GM21526 (cell line): ENCODE measurements around the gene EMP1.
A peak's percentile ranks its signal among the peaks of the same experiment; 100 is the strongest.

ENCODE experiments used
- ATAC-seq: cut with Tn5 transposase; IDR thresholded peaks from one replicate; pipeline ENCODE4 v1.9.1; 2021; ENCODE audit warnings: moderate library complexity; ENCODE audit not compliant: unreplicated experiment, low FRiP score

The EMP1 gene, protein sequence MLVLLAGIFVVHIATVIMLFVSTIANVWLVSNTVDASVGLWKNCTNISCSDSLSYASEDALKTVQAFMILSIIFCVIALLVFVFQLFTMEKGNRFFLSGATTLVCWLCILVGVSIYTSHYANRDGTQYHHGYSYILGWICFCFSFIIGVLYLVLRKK

DNA sequence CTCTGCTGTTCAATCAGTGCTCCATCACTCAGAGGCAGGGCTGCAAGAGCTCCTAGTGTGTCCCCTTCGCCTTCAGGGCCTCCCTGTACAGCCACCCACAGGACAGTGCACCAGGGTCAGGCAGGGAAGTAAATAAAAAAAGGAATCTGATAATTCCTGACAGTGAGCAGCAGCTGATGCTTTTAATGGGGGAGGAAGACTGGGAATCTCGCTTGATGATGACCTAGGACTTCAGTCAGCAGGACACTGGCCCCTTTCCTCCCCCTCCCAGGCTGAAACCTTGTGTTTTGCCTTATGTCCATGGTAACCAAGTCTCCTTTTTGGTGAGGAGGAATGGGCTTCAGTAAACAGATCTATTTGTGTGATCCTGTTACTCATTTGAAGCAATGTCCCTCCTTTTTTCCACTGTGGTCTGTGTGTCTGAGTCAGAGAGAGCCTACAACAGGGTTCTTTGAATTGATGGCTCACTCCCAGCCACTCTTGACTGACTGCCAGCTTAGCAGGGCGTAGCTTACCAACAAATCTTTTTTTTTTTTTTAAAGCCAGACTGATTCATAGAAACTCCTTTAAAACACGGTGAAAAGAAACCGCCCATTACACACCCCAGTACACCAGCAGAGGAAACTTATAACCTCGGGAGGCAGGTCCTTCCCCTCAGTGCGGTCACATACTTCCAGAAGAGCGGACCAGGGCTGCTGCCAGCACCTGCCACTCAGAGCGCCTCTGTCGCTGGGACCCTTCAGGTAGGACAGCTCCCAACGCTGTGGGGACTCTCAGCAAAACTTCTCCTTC, at the start of gene EMP1:
Gene EMP1, plus strand, starts transcription at position 597 of the 792 bp plus-strand sequence. CDS start 14,785 bp downstream, outside the sequence.
- no peak for ATAC-seq

DNA sequence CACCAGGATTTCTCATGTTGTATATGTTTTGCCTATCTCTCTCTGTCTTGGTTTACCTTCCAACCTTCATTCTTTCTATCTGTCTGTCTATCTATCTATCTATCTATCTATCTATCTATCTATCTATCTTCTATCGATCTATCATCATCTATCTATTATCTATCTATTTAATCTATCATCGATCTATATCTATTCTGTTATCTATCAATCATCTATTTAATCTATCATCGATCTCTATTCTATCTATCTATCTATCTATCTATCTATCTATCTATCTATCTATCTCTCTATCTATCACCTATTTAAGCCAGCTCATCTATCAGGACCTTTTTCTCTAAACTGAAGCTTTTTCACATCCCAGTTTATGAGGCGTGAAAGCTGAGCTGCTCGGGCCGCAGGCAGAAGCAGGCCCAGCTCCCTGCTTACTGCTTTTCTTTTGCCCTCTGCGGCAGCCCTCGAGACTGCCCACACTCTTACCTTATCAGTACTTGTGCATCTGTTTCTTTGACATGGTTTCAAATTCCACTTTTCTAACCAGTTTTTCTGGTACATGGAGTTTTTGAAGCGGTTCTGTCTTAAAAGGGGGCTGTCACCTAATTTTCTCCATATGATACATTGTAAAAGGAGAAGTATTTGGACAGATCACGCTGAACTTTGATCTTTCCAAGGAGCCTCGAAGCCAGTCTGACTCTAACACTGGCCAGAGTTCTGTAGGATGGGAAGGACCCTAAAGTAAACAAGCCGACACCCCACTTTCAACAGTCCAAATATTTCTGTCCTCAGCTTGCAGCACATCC, 48.6 kb upstream of the EMP1 start:
- no peak for ATAC-seq

DNA sequence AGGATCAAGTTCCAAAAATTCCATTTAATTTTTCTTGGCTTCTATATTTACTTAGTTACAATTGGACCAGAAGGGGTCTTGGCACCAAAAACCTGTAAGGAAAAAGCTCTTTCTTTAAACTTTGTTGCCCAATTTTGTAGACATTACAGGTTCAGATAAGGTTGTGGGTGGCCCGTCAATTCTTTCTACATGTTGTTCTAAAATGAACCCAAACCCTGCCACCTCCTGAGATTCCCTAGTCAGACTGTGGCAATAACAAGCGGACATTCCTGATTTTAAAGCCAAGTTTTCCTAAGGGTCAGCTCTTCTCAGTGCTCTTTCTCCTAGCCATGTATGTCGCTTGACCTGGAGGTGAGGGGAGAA, 48.1 kb upstream of the EMP1 start:
- ATAC-seq = no peak

DNA sequence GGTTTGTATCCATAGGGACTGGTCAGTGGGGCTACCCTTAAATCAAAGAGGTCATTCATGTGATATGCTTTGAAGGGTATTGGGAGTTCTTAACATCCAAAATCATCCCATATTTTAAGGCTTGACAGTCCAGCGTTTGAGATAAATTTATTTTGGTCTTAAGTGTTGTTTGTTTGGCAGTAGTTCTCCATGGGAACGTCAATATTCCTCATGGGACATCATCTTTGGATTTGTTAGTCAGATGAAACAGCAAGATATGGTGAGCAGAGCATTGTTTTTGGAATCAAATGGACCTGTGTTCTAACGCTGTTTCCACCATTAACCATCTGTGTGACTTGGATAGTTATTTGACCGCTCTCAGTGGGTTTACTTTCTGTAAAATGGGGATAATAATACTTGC, 47.1 kb upstream of the EMP1 start:
- no peak for ATAC-seq

DNA sequence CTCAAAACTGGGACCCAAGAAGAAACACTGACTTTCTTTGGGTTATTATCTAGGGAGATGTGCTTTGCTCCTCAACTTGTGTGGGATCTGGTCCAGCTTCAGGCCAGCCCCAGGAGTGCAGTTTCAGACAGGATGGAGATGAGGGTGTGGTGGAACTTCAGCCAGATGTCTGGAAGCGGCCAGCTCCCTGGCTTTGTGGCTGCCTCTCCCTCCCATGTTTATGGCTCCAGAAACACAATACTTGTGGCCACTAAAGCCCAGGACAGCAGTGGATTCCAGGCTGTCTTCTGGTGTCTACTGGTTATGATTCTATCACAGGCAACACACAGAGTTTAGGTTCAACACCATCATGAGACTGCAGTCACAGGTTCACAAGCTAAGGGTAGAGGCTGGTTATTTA, 44.2 kb upstream of the EMP1 start:
- no peak for ATAC-seq

DNA sequence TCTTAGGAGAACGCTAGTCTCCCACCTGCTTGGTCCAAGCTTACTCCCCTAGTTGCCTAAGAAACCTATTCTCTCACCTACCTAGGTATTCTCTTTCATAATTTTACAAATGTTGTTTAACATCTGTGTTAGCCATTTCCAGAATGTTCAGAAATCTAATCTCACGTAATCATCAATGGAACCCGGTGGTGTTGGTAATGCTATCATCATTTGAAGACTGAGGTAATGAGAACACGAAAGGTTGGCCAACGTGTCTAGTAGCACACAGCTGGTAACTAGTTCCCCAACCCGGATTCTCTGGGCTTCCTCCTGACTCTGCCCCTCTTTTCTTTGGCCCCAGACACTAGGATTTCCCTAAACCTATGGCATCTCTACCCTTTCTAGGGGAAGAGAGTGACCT, 43.8 kb upstream of the EMP1 start:
- ATAC-seq = no peak

DNA sequence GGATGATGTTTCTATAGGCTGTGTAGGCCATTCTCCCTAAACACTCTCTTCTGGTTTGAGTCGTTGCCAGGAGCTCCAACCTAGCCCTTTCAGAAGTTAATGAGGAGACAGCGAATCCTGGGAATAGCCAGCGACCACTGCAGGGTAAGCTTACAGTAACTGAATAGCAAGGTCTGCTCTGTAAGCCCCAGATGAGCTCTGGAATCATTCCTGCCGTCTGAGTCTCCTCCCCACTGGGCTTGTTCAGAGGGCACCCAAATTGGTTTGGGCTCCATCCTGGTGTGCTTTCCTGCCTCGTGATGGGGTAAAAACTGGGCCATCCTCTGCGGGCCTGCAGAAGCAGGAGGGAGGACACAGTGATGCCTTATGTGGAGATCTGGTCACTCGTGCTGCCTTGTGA, 43.3 kb upstream of the EMP1 start:
- ATAC-seq = no peak

DNA sequence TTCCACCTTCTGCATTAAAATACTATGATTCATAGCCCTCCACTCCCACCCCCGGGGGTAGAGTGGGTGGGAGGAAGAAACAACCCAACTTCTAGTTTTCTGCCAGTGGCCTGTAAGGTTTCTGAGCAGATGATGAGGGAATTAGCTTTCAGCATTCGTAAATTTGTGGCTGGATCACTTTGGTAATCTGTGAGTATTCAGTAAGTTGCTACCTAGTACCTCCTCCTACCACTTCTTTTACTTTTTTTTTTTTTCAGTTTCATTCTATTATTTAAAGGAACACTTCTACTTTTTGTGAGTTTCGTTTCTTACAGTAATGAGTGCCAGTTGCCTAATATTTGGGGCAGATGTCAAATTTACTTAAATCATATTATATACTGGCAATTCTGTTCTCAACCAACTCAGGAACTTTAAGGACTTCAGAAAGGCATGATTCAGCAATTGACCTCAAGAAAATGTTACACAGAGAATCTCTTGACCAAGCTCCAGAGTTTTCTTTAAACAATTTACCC, 42.4 kb upstream of the EMP1 start:
- peak; percentile 66 for ATAC-seq

DNA sequence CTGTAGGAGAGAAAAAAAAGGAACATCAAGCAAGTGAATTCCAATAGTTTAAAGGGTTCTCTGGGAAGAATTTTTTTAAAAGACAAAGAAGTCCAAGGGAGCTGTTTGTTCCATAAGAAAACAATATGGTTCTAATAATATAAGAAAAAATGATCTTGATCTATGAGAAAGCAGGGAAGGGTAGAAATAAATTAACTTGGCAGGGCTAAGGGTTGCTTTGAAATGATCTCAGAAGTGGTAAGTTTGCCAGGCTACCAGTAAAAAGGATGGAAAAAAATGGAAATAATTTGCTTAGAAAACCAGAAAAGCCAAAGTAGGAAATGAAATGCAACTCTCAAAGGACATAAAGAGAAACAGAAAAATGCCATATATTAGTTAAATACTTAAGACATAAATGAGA, 41.7 kb upstream of the EMP1 start:
- no peak for ATAC-seq

DNA sequence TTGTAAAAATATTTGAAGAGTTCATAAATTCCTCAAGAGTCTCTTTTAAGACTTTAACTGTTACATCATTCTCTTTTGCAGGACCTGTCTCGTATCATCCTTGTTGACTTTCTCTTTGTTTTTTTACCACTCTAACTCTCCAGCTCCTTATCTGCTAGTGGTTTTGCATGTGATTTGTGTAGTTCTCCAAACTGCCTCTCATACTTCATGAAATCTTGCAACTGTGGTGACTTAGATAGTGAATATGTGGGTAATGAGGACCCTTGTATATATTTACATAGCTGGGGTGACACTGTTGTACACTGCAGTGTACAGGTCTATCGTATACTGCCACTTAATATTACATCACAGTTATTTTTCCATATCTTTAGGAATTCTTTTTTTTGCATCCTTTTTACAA, 40.2 kb upstream of the EMP1 start:
- ATAC-seq = no peak

DNA sequence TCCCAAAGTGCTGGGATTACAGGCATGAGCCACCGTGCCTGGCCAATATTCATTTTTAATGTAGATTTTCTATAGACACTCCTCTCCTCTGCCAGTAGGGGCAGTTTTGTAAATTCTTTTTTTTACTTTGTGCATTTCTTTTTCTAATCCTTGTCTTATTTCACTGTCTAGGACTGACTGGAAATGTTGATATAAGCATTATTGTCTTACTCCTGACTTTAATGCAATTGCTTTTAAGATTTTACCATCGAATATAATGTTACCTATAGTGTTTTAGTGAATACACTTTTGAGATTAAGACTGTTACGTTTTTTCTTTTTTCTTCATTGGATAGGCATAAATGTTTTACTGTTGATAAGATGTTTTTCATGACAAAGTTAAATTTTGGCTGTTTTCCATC, 35.4 kb upstream of the EMP1 start:
- ATAC-seq = no peak

DNA sequence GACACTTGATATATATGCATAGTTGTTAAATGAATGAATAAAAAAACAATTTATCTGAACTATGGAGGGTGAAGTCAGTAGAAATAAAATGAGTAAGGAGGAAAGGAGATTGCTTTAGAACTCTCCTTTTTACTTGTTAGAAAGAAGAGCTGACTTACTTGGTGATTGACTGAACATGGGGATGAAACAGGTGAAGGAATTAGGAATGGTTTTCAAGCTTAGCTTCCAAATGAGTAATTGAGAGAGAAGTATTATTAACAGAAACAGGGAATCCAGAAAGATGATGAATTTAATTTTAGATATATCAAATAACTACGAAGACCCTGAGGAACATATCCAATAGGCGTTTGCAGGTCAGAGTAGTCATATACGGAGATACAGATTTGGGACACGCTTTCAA, 33.6 kb upstream of the EMP1 start:
- no peak for ATAC-seq

DNA sequence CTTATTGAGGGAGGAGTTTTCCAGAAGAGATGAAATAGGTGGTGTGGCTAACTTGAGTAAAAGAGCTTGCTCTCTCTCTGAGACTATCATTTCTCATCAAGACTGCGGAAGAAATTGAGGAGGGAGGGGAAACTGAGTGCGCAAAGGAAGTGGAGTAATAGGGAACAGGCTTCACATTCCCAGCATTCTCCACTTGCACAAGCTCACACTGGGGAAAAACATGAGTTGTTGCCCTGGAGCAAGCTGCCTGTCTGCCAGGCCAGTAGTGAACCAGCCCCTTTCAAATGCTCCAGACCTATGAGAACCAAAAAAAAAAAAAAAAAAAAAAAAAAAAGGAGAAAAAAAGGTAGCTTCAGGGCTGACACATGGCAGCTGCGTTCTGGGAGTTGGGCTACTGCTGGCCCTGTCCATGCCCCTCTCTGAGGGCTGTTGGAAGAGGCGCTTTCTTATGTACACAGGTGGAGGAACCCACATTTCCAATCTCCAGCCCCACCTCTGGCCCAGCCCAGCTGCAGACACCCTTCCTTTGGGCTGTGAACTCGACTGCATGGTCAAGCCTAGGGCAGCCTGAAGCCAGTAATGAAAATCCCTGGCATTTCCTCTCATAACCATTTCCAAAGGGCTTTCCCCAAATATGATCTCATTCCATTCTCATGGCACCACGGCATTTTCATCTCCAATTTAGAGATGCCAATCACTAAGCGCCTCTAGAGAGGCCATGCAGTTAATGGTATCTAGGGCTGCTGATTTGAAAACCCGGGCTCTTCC, 32.5 kb upstream of the EMP1 start:
- ATAC-seq = no peak

DNA sequence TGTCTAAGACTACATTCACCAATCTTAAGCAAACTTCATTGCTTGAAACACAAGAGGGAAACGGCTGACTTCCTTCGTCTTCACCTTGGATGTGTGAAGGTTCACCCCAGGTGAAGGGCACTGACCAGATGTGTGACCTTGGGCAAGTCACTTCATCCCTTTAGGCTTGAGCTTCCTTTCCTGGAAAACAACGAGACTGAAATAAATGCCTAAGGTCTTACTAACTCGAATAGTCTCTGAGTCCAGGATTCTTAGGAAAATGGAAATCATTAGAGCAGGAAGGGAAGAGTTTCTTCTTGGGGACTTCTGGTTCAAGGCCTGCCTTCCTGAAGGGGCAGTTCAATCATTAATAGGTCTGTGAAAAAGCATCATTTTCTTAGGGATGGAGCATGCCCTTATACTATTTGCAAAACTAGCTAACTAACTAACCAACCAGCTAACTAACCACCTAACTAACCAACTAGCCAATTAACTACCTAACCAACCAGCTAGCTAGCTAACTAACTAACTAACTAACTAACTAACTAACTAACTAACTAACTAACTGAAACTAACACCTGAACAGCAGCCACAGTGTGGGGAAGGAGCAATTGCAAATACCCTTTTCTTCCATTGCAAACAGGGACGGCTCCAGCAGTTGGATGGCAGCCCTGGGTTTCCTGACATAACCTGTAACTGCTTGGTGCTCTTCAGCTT, 31.5 kb upstream of the EMP1 start:
- ATAC-seq = no peak

DNA sequence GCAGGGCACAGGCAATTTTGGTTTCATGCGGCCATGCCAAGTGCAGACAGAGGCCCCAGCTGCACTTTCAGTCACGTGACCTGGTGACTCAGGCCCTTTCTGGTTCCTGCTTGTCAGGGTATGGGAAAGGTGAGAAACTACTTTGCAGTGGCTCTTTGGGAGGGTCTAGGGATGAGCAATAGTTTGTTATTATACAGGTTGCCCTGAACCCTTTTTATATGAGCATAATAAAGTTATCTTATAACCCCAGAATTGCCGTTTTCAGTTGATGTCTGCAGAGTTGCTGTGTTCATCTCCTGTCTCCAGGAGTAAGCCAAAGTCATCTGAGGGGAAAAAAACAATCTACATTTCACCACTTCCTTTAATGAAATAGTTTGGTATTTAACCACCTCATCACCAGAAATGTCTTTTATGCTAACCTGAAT, 30.9 kb upstream of the EMP1 start:
- ATAC-seq = peak; percentile 72

DNA sequence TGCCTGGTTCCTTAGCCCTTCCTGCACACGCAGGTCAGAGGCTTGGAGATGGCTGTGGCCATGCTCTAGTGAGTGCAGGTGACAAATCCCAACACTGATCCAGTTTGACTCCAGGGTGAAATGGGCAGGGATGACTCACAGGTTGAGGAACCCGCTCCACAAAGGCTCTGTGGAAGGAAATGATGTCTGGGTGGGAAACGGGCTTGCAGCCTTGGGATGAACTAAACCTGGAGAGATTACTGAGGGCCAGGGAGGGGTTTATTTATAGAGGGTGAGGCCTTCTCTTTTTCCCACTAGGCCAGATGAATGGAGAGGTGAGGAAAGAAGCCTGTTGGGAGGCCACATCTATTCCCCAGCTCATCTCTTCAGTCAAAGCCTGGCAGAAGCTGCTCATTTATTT, 29.3 kb upstream of the EMP1 start:
- ATAC-seq = no peak

DNA sequence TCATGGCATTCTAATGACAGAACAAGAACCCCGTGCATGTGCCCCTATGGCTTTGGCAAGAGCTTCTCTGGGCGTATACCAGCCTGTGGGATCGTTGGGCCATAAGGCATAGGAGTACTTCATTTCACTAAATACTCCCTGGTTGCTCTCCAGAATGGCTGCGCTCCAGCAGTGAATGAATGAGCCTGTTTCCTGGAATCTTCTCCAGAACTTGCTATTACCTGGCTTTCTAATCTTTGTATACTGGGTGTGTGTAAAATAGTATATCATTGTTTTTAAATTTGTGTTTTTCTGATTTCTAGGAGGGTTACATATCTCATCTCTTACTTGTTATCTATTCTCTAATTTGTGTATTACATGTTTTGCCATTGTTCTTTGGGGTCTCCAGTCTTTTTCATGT, 28.6 kb upstream of the EMP1 start:
- no peak for ATAC-seq

DNA sequence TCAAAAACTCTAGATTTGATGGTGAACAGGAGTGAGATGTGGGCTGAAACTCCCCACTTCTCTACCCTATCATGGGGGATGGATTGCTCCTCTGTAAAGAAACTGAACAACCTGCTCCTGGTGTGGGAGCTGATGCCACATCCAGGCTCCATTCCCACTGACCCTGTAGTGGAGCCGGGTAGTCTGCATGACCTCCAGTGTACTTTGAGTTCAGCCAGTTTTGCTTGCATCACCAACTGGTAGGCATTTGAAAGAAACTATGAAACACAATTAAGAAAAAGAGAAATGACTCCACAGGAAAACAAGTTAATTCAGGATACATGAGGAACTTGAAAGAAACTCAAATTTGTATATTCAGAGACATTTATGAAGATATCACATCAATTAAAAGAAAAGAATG, 27.3 kb upstream of the EMP1 start:
- no peak for ATAC-seq

DNA sequence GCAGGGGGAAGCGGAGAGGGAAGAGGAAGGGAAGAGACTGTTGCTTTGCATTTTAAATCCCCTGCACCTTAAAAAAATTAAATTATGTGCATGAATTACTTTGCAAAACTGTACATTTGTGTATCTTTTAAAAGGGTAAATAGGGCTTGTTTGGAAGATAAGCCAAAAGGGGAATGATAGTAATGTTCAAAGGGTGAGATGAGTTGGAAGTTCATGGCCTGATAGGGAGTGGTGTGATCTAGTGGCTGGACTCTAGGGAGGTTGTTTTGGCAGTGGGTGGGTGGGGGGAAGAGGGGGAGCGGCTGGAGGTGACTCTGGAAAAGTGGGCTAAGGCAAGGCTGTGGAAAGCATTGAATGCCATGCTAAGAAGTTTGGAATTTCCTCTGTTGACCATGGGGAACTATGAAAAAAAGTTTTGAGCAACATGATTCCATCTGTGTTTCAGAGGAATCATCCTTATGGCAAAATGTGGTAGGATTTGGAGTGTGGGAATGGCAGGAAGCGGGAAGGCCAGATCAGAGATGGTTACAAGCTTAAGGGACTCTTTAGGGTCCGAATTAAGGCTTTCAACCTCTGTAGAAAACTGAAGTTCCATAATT, 25.5 kb upstream of the EMP1 start:
- ATAC-seq = no peak
